Keratinocyte (primary cell): ENCODE results near the gene KRTAP6-2. TPM values are rescaled to one million over a fixed set of nuclear protein-coding genes. Genes with fewer than 3 reads are reported as not detected.

Experiments used
- DNase-seq: peaks from one replicate; pipeline ENCODE4 v3.0.0-alpha.2; 2011; ENCODE audit warnings: low read depth, missing footprints, low spot score
- FAIRE-seq: peaks from 2 replicates; lab custom pipeline; 2011; peaks lifted over from hg19 to GRCh38; lab: Jason Lieb, UNC
- H2AFZ ChIP-seq: 2 replicates; pipeline ENCODE4 v1.6.0; 2012; ENCODE audit warnings: low read length, control low read depth, inconsistent platforms; ENCODE audit not compliant: control insufficient read depth
- H3K27ac ChIP-seq: 2 replicates; pipeline ENCODE4 v1.5.1; 2011; ENCODE audit warnings: low read length; ENCODE audit not compliant: control insufficient read depth, insufficient read depth
- H3K27me3 ChIP-seq: 3 replicates; pipeline ENCODE4 v1.6.0; 2011; ENCODE audit warnings: low read length; ENCODE audit not compliant: control insufficient read depth, insufficient read depth; ENCODE audit errors: extremely low read depth
- H3K36me3 ChIP-seq, 2 experiments: 2 replicates in 1 of 2; 3 replicates in 1 of 2; pipeline ENCODE4 v1.5.1; 2011; ENCODE audit warnings: low read length in 2 of 2, mild to moderate bottlenecking in 1 of 2; ENCODE audit not compliant: control insufficient read depth in 2 of 2, insufficient read depth in 2 of 2; ENCODE audit errors: extremely low read depth in 1 of 2
- H3K4me1 ChIP-seq: 3 replicates; pipeline ENCODE4 v1.5.1; 2011; ENCODE audit warnings: low read length; ENCODE audit not compliant: control insufficient read depth, insufficient read depth; ENCODE audit errors: extremely low read depth
- H3K4me2 ChIP-seq: 3 replicates; pipeline ENCODE4 v1.6.0; 2011; ENCODE audit warnings: low read depth, low read length; ENCODE audit not compliant: control insufficient read depth, insufficient read depth; ENCODE audit errors: extremely low read depth
- H3K4me3 ChIP-seq, 3 experiments: fragments of 200-600 bp in 1 of 3; sonication (generic) in 1 of 3; 2 replicates in 2 of 3; 3 replicates in 1 of 3; pipeline ENCODE4 v1.5.1; 2011 to 2016; ENCODE audit warnings: low read length in 3 of 3, mild to moderate bottlenecking in 3 of 3, control low read depth in 2 of 3, inconsistent platforms in 1 of 3, low read depth in 1 of 3, mixed read lengths in 1 of 3, mixed run types in 1 of 3, moderate library complexity in 1 of 3; ENCODE audit not compliant: control insufficient read depth in 2 of 3, insufficient read depth in 2 of 3; ENCODE audit errors: extremely low read depth in 1 of 3
- H3K79me2 ChIP-seq: 2 replicates; pipeline ENCODE4 v1.6.0; 2012; ENCODE audit warnings: low read length; ENCODE audit not compliant: control insufficient read depth, insufficient read depth
- H3K9ac ChIP-seq: 3 replicates; pipeline ENCODE4 v1.6.0; 2011; ENCODE audit warnings: low read length; ENCODE audit not compliant: control insufficient read depth, insufficient read depth; ENCODE audit errors: extremely low read depth
- H3K9me1 ChIP-seq: 3 replicates; pipeline ENCODE4 v1.6.0; 2011; ENCODE audit warnings: low read length; ENCODE audit not compliant: control insufficient read depth, insufficient read depth; ENCODE audit errors: extremely low read depth
- H3K9me3 ChIP-seq: 2 replicates; pipeline ENCODE4 v1.5.1; 2012; ENCODE audit warnings: low read depth, low read length; ENCODE audit not compliant: control insufficient read depth
- H4K20me1 ChIP-seq: 3 replicates; pipeline ENCODE4 v1.6.0; 2011; ENCODE audit warnings: low read length; ENCODE audit not compliant: control insufficient read depth, insufficient read depth; ENCODE audit errors: extremely low read depth
- CTCF ChIP-seq, 3 experiments: IDR thresholded peaks in 1 of 3; conservative IDR thresholded peaks in 1 of 3; optimal IDR thresholded peaks in 1 of 3; 2 replicates in 2 of 3; 3 replicates in 1 of 3; pipeline versions ENCODE3 to v1.5.1; 2011; ENCODE audit warnings: low read length in 3 of 3, mild to moderate bottlenecking in 3 of 3, moderate library complexity in 2 of 3, control low read depth in 1 of 3, inconsistent platforms in 1 of 3; ENCODE audit not compliant: insufficient read depth in 2 of 3; ENCODE audit errors: extremely low read depth in 1 of 3
- EZH2 ChIP-seq: IDR thresholded peaks from one replicate; pipeline ENCODE4 v1.6.1; 2012; ENCODE audit warnings: inconsistent platforms, mild to moderate bottlenecking, low read length, moderate library complexity
- dilution Hi-C: fragments of 300-500 bp; cut with MboI; formaldehyde crosslinking; loops from one replicate; pipeline ENCODE4 v1.7.0; 2020; ENCODE audit warnings: low sequenced_read_pairs; ENCODE audit not compliant: extremely low pct_ligation_motif_present
- polyA plus RNA-seq, 5 experiments: library from polyadenylated mRNA; depleted of rRNA in 3 of 5; stranded (reverse) in 3 of 5; stranded (forward) in 1 of 5; unstranded in 1 of 5; fragments of >200 nt; gene quantifications; 1 replicate in 1 of 5; 2 replicates in 3 of 5; 3 replicates in 1 of 5; pipeline versions ENCODE4 v1.2.1 to v1.2.3, GENCODE V29; 2011 to 2012; ENCODE audit warnings: missing spikeins in 2 of 5, low read depth in 1 of 5, low replicate concordance in 1 of 5

KRTAP6-2 gene
- polyA plus RNA-seq, 1 donor (not counting 4 experiments of a cell fraction or from before 2014, with no cell fraction given) = not detected

- H3K4me2 ChIP-seq = no peak within 1 kb of the TSS
- FAIRE-seq (no peak), DNase-seq (no peak)
- H3K27ac ChIP-seq = no peak within 1 kb of the TSS
- H3K36me3 ChIP-seq = no peaks in the 10 kb centered on the region
- no peaks in the 10 kb centered on the region for H3K79me2 ChIP-seq
- no peaks in the 10 kb centered on the region for H3K9me3 ChIP-seq
- no peaks in the 10 kb centered on the region for H3K4me1 ChIP-seq
- H3K9me1 ChIP-seq = no peaks in the 10 kb centered on the region
- dilution Hi-C loops = no loop called here
- H3K27me3 ChIP-seq = no peaks in the 10 kb centered on the region
- H3K4me3 ChIP-seq = no peak within 1 kb of the TSS
- TF ChIP-seq EZH2 = no peak
- TF ChIP-seq CTCF (optimal IDR thresholded peaks at IDR 0.05 in 1 of 3, IDR thresholded peaks at IDR 0.05 in 1 of 3, conservative IDR thresholded peaks at IDR 0.05 in 1 of 3; ENCODE audit: extremely low read depth in 1 of 3, insufficient read depth in 2 of 3, low read length in 3 of 3) = no peak
- no peak within 1 kb of the TSS for H2AFZ ChIP-seq
- H3K9ac ChIP-seq = no peak within 1 kb of the TSS
- no peaks in the 10 kb centered on the region for H4K20me1 ChIP-seq
Measured at GRCh38 chr21:30642564-30642963, 43.9 kb upstream of the KRTAP6-2 start, which contains the start of gene KRTAP20-3. Gene KRTAP20-3, plus strand, starts transcription at chr21:30642864.

- Histone ChIP-seq H3K4me3 (no peak overlapping the region), H3K27ac (no peak overlapping the region), H3K4me1 (no peaks in the 10 kb centered on the region), H3K4me2 (no peak overlapping the region), H3K9me3 (no peaks in the 10 kb centered on the region), H3K79me2 (no peaks in the 10 kb centered on the region), H3K27me3 (no peaks in the 10 kb centered on the region), H3K9ac (no peak overlapping the region), H3K9me1 (no peaks in the 10 kb centered on the region), H3K36me3 (no peaks in the 10 kb centered on the region), H2AFZ (no peak overlapping the region), H4K20me1 (no peaks in the 10 kb centered on the region)
- no peak for DNase-seq
- dilution Hi-C loops = no loop called here
- no peak for FAIRE-seq
- TF ChIP-seq CTCF (optimal IDR thresholded peaks at IDR 0.05 in 1 of 3, IDR thresholded peaks at IDR 0.05 in 1 of 3, conservative IDR thresholded peaks at IDR 0.05 in 1 of 3; ENCODE audit: extremely low read depth in 1 of 3, insufficient read depth in 2 of 3, low read length in 3 of 3) (no peak), EZH2 (no peak)
Measured at GRCh38 chr21:30638686-30639085, 40.0 kb upstream of the KRTAP6-2 start.
